Brain microvascular endothelial cell (primary cell): ENCODE results near the gene TCF7L2.

ENCODE experiments used
- DNase-seq: peaks from one replicate; pipeline ENCODE4 v3.0.0-alpha.2; 2020
- H3K27ac ChIP-seq: fragments of 250-450 bp; sonication (Bioruptor Pico); 2 replicates; pipeline ENCODE4 v1.5.1; 2020; ENCODE audit warnings: mild to moderate bottlenecking, moderate library complexity
- H3K27me3 ChIP-seq: fragments of 250-450 bp; sonication (Bioruptor Pico); replicated peaks from 2 replicates; pipeline ENCODE4 v1.5.1; 2020; ENCODE audit warnings: mild to moderate bottlenecking
- H3K36me3 ChIP-seq: fragments of 250-450 bp; sonication (Bioruptor Pico); replicated peaks from 2 replicates; pipeline ENCODE4 v1.5.1; 2020; ENCODE audit warnings: mild to moderate bottlenecking
- H3K4me3 ChIP-seq: 2 replicates; pipeline ENCODE4 v1.5.1; 2011; ENCODE audit warnings: low read depth, mild to moderate bottlenecking, control low read depth, low read length, moderate library complexity
- CTCF ChIP-seq: IDR thresholded peaks from 2 replicates; pipeline ENCODE4 v1.5.1; 2011; ENCODE audit warnings: low read depth, mild to moderate bottlenecking, moderate library complexity, low read length, control low read depth, inconsistent platforms; ENCODE audit errors: missing control alignments
- in situ Hi-C: cut with HindIII; loops from 2 replicates; pipeline ENCODE4 v1.10.0; 2017; ENCODE audit warnings: low sequenced_read_pairs, low pct_ligation_motif_present

The TCF7L2 gene

GRCh38 chr10:113047151-113047550 lies 97.1 kb downstream of the TCF7L2 start:
- no peak for TF ChIP-seq CTCF
- DNase-seq: no peak
- H3K4me3 ChIP-seq: no peak overlapping the region
- no peak overlapping the region for H3K27ac ChIP-seq
- in situ Hi-C loops: no loop called here
- no peaks in the 10 kb centered on the region for H3K36me3 ChIP-seq
- no peaks in the 10 kb centered on the region for H3K27me3 ChIP-seq

- Histone ChIP-seq H3K27ac (no peak overlapping the region), H3K27me3 (no peaks in the 10 kb centered on the region), H3K4me3 (no peak overlapping the region), H3K36me3 (no peaks in the 10 kb centered on the region)
- TF ChIP-seq CTCF: no peak
- no peak for DNase-seq
- in situ Hi-C loops: no loop called here
Measured at GRCh38 chr10:113047605-113047962, 97.5 kb downstream of the TCF7L2 start.

DNA sequence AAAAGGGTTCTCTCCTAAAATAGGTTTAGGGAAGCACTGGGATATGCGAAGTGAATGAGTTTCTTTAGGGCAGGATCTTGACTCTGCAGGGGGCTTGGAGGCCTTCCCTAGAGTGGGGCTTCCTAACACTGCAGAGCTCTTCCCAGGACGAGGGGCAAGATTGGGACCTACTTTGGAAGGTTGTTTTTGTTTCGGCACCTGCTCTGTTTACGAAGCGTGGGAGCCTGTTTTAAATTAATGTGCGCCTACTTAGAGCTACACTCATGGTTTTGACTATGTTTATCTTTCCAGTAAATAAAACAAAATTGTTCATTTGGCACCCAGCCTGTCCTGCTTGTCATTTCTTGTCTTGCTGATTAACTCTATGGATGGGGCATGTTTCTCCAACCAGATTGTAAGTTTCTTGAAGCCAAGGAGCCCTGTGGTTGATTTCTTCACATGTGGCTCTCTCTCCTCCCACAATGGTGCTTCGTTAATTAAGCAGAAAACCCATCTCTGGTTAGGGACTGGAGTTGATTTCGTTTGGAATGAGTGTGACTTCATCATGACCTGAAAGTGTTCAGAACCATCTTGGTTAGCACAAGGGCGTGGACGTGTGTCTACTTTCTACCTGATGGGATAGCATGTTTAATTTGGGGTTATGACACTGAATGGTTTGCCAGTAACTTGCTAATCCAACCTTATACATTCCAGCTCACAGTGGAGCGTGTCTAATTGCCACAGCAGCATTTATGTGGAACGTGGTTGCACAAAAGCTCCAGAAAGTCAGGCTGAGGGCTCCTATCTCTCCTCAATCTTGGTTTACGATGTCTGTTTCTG lies 98.1 kb downstream of the TCF7L2 start:
- H3K4me3 ChIP-seq: no peak overlapping the region
- H3K27me3 ChIP-seq: no peaks in the 10 kb centered on the region
- H3K36me3 ChIP-seq: no peaks in the 10 kb centered on the region
- DNase-seq: no peak
- in situ Hi-C loops: no loop called here
- no peak overlapping the region for H3K27ac ChIP-seq
- no peak for TF ChIP-seq CTCF

DNA sequence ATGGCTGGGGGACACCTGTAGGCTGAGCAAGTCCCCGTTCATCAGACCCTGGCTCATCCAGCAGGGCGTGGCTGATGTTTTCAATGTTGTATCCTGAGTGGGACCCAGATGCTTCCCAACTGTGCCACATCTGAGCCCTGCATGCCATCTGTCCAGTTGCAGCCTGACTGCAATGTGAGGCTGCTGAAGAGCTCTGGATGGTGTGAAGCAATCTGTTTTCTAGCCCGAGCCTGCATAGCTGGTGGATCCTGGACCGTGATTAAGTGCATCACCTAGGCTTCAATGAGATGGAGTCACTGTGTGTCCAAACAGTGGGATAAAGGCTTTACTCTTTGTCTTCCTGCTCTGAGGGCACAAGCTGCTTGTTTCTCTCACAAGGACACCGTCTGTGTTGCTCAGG lies 99.8 kb downstream of the TCF7L2 start:
- H3K4me3 ChIP-seq: no peak overlapping the region
- no peaks in the 10 kb centered on the region for H3K36me3 ChIP-seq
- no peak overlapping the region for H3K27ac ChIP-seq
- no peak for DNase-seq
- TF ChIP-seq CTCF: no peak
- in situ Hi-C loops: no loop called here
- no peaks in the 10 kb centered on the region for H3K27me3 ChIP-seq

DNA sequence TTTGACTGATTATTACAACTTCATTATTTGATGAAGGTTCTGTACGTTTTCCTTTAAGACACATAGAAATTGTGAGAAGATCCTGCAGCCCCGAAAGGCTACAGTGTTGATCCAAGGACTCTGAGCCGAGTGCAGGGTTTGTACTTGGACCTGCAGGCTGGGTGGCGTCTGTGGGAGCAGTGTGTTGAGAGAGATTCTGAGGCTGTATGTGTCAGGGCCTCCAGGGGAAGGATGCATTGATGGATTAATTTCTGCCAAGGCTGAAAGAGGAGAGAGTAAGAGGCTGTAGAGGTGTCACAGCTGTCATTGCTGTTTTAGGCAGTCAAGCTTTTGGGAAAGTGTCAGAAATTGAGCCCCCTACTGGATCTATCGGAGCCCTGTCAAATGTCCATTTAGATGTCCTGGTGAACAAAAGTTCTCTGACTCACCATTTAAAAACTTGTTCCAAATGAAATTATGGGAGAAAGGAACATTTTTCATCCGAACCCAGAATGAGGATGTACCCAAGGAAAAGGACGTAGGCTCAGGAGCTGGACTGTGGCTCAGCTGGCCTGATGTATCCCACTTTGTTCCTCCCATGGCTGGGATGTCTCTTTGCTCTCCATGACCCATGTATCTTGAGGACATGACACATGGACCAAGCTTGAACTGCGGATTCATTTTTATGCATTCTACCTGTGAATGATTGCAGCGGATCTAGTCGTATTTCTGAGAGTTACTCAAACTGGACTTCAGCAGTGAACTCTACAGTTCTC lies 102.2 kb downstream of the TCF7L2 start:
- no peaks in the 10 kb centered on the region for H3K27me3 ChIP-seq
- no peaks in the 10 kb centered on the region for H3K36me3 ChIP-seq
- no peak overlapping the region for H3K4me3 ChIP-seq
- in situ Hi-C loops: no loop called here
- TF ChIP-seq CTCF: peak; percentile 61
- no peak overlapping the region for H3K27ac ChIP-seq
- DNase-seq: no peak

GRCh38 chr10:113053091-113053490 lies 103.0 kb downstream of the TCF7L2 start:
- in situ Hi-C loops: no loop called here
- TF ChIP-seq CTCF: no peak
- no peak for DNase-seq
- Histone ChIP-seq H3K4me3 (no peak overlapping the region), H3K27me3 (no peaks in the 10 kb centered on the region), H3K36me3 (no peaks in the 10 kb centered on the region), H3K27ac (no peak overlapping the region)
